GM12892 (cell line): ENCODE data around the gene EGR4.
"Not testable (repeated sequence)": the region's sequence is repeated elsewhere in the genome, so short reads cannot be mapped to it uniquely, and the experiment has no call there.

Experiments used
- DNase-seq: peaks from one replicate; pipeline ENCODE4 v3.0.0; 2011; ENCODE audit not compliant: insufficient read length
- FAIRE-seq: peaks from 2 replicates; lab custom pipeline; 2011; peaks lifted over from hg19 to GRCh38; lab: Jason Lieb, UNC
- POLR2A ChIP-seq: IDR thresholded peaks from 2 replicates; pipeline ENCODE4 v1.6.1; 2011; ENCODE audit warnings: low read depth, low read length, control low read depth
- POLR2AphosphoS5 ChIP-seq: IDR thresholded peaks from 2 replicates; pipeline ENCODE4 v1.6.1; 2011; ENCODE audit warnings: low read depth, low read length, control low read depth
- TAF1 ChIP-seq: IDR thresholded peaks from 2 replicates; pipeline ENCODE4 v1.6.1; 2011; ENCODE audit warnings: low read depth, mild to moderate bottlenecking, control low read depth, low read length, borderline replicate concordance

Gene EGR4

DNA sequence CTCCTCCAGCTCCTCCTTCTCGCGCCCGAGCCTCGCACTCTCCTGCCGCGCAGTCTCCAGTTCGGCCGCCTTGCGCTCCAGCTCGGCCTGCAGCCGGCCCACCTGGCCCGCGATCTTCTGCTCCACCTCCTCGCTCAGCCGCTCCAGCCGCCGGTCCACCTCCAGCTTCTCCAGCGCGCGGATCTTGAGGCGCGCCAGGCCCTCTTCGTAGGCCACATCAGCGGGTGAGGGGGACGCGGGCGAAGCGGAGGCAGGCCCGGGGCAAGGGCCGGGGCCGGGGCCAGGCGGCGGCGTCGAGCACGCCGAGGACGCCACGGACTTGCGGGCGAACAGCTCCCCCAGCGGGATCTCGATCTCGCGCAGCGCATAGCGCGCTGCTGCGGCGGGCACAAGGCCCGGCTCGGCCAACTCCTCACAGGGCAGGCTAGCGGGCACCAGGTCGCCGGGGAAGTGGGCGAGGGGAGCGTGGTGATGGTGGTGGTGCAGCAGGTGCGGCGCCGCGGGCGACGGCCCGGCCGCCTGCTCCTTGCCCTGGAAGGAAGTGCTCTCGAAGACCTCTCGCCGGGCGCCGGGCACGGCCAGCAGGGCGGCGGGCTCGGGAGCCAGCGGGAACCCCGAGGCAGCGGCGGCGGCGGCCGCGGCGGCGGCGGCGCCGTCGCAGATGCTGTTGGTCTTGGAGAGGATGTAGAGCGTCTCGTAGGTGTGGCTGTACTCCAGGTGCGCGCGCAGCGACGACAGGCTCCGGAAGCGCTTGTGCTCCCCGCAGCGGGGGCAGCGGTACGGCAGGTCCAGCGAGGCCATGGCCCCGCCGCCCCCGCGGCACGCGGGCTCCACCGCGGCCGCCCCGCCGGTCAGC is 24.3 kb downstream of the EGR4 start:
- DNase-seq, result no peak
- no peak for TF ChIP-seq POLR2A
- TF ChIP-seq POLR2AphosphoS5, result no peak
- no peak for TF ChIP-seq TAF1
- FAIRE-seq, result no peak

DNA sequence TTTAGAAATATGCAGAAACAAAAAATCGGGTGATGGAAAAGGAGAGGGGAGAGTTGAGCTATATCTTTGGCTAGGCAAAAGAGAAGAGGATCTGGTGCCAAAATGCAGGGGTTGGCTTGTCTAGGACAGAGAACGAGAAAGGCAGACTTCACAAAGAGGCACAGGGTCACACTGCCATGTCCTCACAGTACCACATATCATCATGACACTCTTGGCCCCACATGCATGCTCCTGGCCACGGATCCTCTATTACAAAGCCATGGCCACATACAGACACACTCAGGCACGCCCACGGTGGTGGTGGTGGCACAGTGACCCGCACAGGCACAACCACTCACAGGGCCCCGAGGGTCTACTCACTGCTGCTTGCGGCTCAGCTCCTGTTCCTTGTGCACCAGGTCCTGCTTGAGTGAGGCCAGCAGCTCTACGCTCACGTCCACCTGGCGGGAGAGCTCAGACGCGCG is 24.9 kb downstream of the EGR4 start:
- FAIRE-seq, result no peak
- DNase-seq, result no peak
- no peak for TF ChIP-seq POLR2A
- no peak for TF ChIP-seq POLR2AphosphoS5
- TF ChIP-seq TAF1, result no peak

DNA sequence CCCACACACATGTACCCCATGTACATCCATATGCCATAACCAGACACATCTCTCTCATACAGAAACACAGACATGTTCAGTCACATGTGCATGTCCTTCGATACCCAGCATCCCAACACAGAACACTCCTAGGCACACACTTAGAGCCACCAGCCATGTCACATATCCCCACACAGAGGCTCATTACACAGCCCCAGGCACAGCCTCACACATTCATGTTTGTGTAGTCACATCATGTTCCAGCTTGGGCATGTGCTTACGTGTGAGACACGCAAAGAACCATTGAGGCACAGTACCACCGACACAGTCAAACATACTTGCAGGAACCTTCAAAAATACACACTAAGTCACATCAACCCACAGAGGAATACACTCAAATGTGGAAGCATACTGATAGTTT is 26.3 kb downstream of the EGR4 start:
- TF ChIP-seq POLR2AphosphoS5, result no peak
- DNase-seq (no peak), FAIRE-seq (no peak)

DNA sequence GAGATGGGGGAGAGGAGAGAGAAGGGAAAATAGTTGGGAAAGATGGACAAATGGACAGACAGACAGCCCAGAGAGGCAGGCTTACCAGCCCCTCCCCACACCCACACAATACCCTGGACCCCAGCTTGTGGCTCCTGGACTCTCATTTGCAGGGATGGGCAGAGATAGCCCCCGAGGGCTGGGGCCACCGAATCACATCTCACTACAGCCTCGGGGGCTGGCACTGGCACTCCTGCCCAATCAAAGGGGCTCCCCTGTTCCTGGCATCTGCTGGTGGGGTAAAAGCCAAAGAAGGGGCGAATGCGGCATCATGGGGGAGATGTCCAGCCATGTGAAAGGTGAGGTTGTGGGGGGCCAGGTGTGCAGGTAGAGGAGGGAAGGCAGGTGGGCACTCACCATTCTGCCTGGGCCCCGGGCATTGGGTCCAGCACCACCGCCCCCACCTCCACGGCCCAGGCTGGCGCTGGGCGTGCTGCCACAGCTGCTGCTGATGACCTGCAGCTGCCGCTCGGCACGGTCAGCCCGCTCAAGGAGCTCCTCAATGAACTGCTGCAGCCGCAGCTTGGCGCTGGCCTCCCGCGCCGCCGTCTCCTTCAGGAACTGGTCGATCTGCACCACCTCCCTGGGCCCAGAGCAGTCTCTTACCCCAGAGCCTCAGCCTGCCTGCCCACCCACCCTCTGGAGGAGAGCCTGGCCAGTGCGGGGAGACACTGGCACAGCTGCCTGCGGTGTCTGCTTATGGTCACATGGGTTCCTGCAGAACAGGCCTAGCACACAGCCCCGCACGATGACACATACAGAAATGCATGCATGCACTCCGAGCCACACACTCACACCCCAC is 27.1 kb downstream of the EGR4 start:
- FAIRE-seq (no peak), DNase-seq (no peak)
- TF ChIP-seq POLR2A, result no peak
- TF ChIP-seq TAF1, result no peak
- no peak for TF ChIP-seq POLR2AphosphoS5

DNA sequence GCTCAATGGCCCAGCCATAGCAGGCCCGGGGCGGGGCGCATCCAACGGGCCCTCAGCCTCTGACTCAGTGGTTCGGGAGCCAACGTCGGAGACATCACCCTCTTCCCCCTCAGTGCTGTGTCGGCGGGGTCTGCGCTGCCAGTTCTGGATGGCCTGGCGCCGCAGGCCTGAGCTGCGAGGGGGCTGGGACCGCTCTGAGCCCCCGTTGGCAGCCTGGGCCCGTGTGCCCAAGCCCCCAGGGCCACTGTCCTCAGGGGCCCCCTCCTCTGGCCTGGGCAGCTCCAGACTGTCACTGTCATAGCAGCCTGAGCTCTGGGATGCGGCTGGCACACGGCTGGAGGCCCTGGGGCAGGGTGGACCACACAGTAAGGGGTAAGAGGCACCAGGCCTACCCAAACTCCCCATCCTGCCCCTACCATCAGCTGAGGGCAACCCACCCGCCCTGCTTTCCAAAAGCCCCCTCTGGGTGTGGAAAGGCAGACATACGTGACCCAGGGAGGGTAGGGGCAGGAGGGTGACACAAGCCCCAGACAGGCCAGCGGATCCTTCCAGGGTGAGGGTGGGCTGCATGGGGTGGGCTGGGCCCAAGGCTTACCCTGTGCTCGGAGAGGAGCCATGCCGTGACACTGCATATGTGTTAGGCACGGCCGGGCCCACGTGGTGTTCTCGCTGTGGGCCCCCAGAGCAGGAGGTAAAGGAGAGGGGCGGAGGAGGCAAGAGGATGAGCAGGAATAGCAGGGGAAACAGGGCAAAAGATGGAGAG is 27.9 kb downstream of the EGR4 start:
- TF ChIP-seq TAF1 (no peak), POLR2A (no peak), POLR2AphosphoS5 (no peak)
- no peak for DNase-seq
- FAIRE-seq, result no peak

DNA sequence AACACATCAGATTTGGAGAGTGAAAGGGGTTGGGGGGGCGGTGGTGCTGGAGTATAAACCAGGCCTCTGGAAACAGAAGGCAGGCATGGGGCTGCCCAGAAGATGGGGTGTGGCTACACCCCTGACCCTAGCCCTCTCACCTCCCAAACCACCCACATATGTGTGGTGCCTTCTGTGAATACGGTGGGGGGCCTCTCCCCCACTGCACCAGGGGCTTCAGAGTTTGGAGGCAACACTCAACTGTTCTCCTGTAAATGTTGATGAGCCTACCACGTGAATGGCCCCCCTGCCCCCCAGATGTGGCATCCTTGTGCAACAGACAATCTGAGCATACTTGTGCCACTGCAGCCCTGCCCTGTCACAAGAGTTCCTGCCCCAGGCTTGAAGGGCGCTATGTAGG is 28.6 kb downstream of the EGR4 start:
- FAIRE-seq (no peak), DNase-seq (no peak)
- TF ChIP-seq TAF1, result no peak
- TF ChIP-seq POLR2AphosphoS5, result no peak
- no peak for TF ChIP-seq POLR2A

GRCh38 chr2:73264332-73264606 is 29.1 kb downstream of the EGR4 start:
- DNase-seq (no peak), FAIRE-seq (no peak)
- no peak for TF ChIP-seq TAF1
- no peak for TF ChIP-seq POLR2A
- no peak for TF ChIP-seq POLR2AphosphoS5

- DNase-seq, result no peak
- FAIRE-seq, result no peak
- TF ChIP-seq POLR2A (no peak), POLR2AphosphoS5 (no peak), TAF1 (no peak)
These were observed 29.6 kb downstream of the EGR4 start for GRCh38 chr2:73263540-73264331.

DNA sequence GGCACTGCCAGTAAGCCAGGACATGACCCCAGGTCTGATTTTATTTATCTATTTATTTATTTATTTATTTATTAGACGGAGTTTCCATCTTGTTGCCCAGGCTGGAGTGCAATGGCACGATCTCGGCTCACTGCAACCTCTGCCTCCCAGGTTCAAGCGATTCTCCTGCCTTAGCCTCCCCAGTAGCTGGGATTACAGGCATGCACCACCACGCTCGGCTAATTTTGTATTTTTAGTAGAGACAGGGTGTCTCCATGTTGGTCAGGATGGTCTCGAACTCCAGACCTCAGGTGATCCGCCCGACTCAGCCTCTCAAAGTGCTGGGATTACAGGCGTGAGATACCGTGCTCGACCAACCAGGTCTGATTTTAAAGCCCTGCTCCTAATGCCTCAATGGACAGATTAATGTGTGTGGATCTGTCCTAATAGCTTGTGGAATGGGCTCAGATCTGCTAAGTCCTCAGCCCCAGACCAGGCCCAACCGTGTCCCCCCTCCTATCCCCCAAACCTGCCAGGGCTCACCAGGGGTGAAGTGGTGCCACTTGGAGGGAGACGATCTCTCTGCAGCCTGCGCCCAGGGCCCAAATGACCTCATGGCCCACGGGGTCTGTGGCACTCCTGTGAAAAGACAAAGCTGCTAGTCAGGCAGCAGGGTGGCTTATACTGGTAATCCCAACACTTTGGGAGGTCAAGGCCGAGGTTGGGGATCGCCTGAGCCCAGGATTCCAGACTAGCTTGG is 30.5 kb downstream of the EGR4 start:
- not testable (repeated sequence) for FAIRE-seq, DNase-seq

- FAIRE-seq, result no peak
These were observed 31.2 kb downstream of the EGR4 start for GRCh38 chr2:73262108-73262651.

More at GRCh38 chr2:73262108-73262651, 31.2 kb downstream of the EGR4 start:
- TF ChIP-seq POLR2A (no peak), TAF1 (no peak), POLR2AphosphoS5 (no peak)
- DNase-seq, result no peak
